Measurements from ENCODE around the gene LAMTOR1. TPM values are rescaled to one million over a fixed set of nuclear protein-coding genes. Genes with fewer than 3 reads are reported as not detected.

LAMTOR1 gene
- total and polyA plus RNA-seq, 2 of the 8 experiments (the other 6 are each of a cell fraction or from before 2014, with no cell fraction given): 82.1 to 160 TPM

DNA sequence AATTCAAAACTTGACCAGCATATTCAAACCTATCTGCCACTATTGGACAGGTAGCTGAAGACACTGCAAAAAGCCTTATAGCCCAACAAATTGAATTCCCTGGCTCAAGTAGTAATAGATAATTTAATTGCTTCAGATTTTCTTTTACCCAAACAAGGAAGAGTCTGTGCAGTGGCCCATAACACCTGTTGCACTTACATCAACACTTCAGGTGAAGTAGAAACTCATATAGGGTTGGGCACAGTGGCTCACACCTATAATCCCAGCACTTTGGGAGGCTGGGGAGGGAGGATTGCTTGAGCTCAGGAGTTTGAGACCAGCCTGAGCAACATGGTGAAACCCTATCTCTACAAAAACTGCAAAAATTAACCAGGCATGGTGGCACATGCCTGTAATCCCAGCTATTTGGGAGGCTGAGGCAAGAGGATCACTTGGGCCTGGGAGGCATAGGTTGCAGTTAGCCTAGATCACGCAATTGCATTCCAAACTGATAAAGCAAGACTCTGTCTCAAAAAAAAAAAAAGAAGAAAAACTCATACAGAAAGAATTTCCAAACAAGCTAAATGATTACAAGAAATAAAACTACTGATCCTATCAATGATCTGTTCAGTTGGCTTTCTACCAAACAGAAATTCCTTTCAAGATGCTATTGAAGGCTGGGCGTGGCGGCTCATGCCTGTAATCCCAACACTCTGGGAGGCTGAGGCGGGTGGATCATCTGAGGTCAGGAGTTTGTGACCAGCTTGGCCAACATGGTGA, 41.9 kb upstream of the LAMTOR1 start:
- Histone ChIP-seq H4K5ac (ENCODE audit: insufficient read length, low read depth, low read length) (no peak overlapping the region), H2BK5ac (ENCODE audit: low read depth, low read length) (no peak overlapping the region), H3K14ac (ENCODE audit: insufficient read length) (no peak overlapping the region), H3K4ac (replicated peaks; ENCODE audit: insufficient read length, low read depth, low read length) (no peak overlapping the region), H3K27me3 (replicated peaks in 1 of 4; ENCODE audit: control insufficient read depth in 3 of 4, extremely low read depth in 1 of 4, insufficient read depth in 3 of 4, low read length in 3 of 4) (no peaks in the 10 kb centered on the region), H2BK20ac (ENCODE audit: low read length) (no peak overlapping the region), H3K27ac (ENCODE audit: low read depth, low read length) (no peak overlapping the region), H3K4me2 (ENCODE audit: insufficient read depth in 1 of 2, low read depth in 2 of 2, low read length in 2 of 2) (no peak overlapping the region), H3K23me2 (ENCODE audit: low read depth, low read length) (no peaks in the 10 kb centered on the region), H3K23ac (ENCODE audit: insufficient read length) (no peak overlapping the region), H3K4me1 (replicated peaks in 1 of 4; ENCODE audit: control insufficient read depth in 3 of 4, insufficient read depth in 4 of 4, low read length in 3 of 4) (no peaks in the 10 kb centered on the region), H2BK12ac (ENCODE audit: low read depth, low read length) (no peak overlapping the region), H3K4me3 (ENCODE audit: extremely low read depth in 1 of 4, insufficient read depth in 2 of 4, low read depth in 3 of 4, low read length in 4 of 4) (no peak overlapping the region), H4K20me1 (replicated peaks in 1 of 2; ENCODE audit: control insufficient read depth in 1 of 2, insufficient read depth in 2 of 2, low read length in 2 of 2) (no peaks in the 10 kb centered on the region), H3K9ac (replicated peaks in 1 of 4; ENCODE audit: extremely low read depth in 1 of 4, low read depth in 3 of 4, low read length in 3 of 4) (no peak overlapping the region), H3K9me3 (ENCODE audit: insufficient read depth in 2 of 2, low read depth in 1 of 2, low read length in 1 of 2) (no peaks in the 10 kb centered on the region), H2AFZ (ENCODE audit: low read length) (no peak overlapping the region), H3K56ac (replicated peaks; ENCODE audit: insufficient read length, low read depth, low read length) (no peak overlapping the region), H4K8ac (ENCODE audit: extremely low read depth, insufficient read depth, low read length) (no peak overlapping the region), H3K18ac (ENCODE audit: extremely low read depth, low read length) (no peak overlapping the region), H3K36me3 (ENCODE audit: control insufficient read depth in 2 of 4, insufficient read depth in 4 of 4, low read length in 3 of 4) (no peaks in the 10 kb centered on the region), H2BK120ac (replicated peaks; ENCODE audit: low read depth, low read length) (no peak overlapping the region), H3K79me2 (ENCODE audit: control insufficient read depth in 1 of 2, insufficient read depth in 2 of 2, low read length in 2 of 2) (no peaks in the 10 kb centered on the region), H2AK5ac (ENCODE audit: low read depth, low read length) (no peak overlapping the region), H4K91ac (replicated peaks; ENCODE audit: insufficient read length, low read length) (no peak overlapping the region), H2BK15ac (ENCODE audit: low read length) (no peak overlapping the region), H3K79me1 (ENCODE audit: low read depth, low read length) (no peaks in the 10 kb centered on the region)
- ChIA-PET CTCF (ENCODE audit: partially characterized antibody) (interaction anchor here (0.7 to 3.9 kb wide), 25 partner anchors 10 to 1681 kb away, joined by 3 to 71 read pairs (median 5); partner anchors contain the start of gene FOLR3), POLR2A (ENCODE audit: partially characterized antibody) (interaction anchor here (2.2 kb wide), 1 partner anchor 32 kb away, joined by 9 read pairs; the partner anchor contains the start of gene ANAPC15)
- DNase-seq (ENCODE audit: low read depth in 1 of 2, low spot score in 2 of 2): no peak
- FAIRE-seq: no peak
- TF ChIP-seq, protein P1, sequence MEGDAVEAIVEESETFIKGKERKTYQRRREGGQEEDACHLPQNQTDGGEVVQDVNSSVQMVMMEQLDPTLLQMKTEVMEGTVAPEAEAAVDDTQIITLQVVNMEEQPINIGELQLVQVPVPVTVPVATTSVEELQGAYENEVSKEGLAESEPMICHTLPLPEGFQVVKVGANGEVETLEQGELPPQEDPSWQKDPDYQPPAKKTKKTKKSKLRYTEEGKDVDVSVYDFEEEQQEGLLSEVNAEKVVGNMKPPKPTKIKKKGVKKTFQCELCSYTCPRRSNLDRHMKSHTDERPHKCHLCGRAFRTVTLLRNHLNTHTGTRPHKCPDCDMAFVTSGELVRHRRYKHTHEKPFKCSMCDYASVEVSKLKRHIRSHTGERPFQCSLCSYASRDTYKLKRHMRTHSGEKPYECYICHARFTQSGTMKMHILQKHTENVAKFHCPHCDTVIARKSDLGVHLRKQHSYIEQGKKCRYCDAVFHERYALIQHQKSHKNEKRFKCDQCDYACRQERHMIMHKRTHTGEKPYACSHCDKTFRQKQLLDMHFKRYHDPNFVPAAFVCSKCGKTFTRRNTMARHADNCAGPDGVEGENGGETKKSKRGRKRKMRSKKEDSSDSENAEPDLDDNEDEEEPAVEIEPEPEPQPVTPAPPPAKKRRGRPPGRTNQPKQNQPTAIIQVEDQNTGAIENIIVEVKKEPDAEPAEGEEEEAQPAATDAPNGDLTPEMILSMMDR (IDR thresholded peaks at IDR 0.05; ENCODE audit: control extremely low read depth in 1 of 3, insufficient read depth in 1 of 3, low read depth in 1 of 3, low read length in 3 of 3): no peak
- TF ChIP-seq POU5F1 (IDR thresholded peaks at IDR 0.05; ENCODE audit: low read depth, low read length): no peak
- no peak for TF ChIP-seq GABPA (IDR thresholded peaks at IDR 0.05; ENCODE audit: borderline replicate concordance, insufficient read depth, low read length)
- no peak for TF ChIP-seq SP2 (IDR thresholded peaks at IDR 0.05; ENCODE audit: low read length)
- TF ChIP-seq CBX8 (IDR thresholded peaks at IDR 0.05; ENCODE audit: borderline replicate concordance, low read depth, low read length): no peak
- TF ChIP-seq RNF2 (IDR thresholded peaks at IDR 0.05; ENCODE audit: borderline replicate concordance, low read depth, low read length, missing control alignments, poor library complexity, severe bottlenecking): no peak
- TF ChIP-seq NANOG (IDR thresholded peaks at IDR 0.05; ENCODE audit: insufficient read depth, low read depth, low read length, poor library complexity, severe bottlenecking): no peak
- 92% methylated on average over 4 of the region's 4 CpGs; no CpG with 5 or more reads in 1 of the 2 experiments for WGBS, 2 experiments (ENCODE audit: extremely low coverage in 1 of 2, insufficient coverage in 1 of 2, insufficient read length in 1 of 2, insufficient replicate concordance in 2 of 2, low coverage in 1 of 2, low lambda C conversion rate in 2 of 2, missing lambda C conversion rate in 1 of 2)
